Measurements from ENCODE around the gene DNAH6. TPM values are rescaled to one million over a fixed set of nuclear protein-coding genes. Genes with fewer than 3 reads are reported as not detected.

DNAH6 gene
- polyA plus RNA-seq, 4 donors = 1.8 to 2.2 (median 2.1) TPM

DNA sequence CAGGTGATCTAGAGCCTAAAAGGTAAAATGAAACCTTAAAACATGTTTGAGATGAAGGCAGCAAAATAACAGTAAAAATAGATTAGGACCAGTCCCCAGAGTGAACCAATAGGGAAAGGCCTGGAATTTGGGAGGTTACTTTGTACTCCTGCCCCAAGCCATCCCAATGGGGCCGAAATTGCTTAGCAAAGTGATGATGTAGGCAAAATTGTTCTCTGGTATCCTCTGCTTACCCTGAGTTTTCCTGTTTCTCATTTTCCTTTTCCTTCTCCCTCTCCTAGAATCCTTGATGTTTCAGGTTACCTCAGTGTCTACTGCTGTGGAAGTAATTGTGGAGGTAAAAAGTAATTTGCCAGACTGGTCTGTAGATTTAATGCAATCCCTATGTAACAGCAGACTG lies 271.7 kb downstream of the DNAH6 start:
- DNase-seq (ENCODE audit: low read depth in 4 of 4, low spot score in 2 of 4) = no peak

DNA sequence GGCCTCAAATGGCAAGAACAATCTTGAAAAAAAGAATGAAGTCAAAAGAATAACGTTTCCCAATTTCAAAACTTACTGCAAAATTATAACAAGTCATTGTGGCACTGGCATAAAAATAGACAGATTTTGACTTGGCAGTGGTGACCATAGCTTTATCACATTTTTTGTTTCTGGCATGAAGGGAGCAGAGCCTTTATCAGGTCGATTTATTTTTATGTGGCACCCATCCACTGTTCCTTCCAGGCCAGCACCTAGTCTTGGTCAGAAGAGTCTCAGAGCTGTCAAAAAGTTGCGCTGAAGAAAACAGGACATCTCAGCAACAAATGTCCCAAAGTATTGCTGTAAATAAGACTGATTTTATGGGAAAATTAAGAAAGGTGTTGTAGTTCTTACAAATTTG lies 272.2 kb downstream of the DNAH6 start:
- no peak for DNase-seq (ENCODE audit: low read depth in 4 of 4, low spot score in 2 of 4)

DNA sequence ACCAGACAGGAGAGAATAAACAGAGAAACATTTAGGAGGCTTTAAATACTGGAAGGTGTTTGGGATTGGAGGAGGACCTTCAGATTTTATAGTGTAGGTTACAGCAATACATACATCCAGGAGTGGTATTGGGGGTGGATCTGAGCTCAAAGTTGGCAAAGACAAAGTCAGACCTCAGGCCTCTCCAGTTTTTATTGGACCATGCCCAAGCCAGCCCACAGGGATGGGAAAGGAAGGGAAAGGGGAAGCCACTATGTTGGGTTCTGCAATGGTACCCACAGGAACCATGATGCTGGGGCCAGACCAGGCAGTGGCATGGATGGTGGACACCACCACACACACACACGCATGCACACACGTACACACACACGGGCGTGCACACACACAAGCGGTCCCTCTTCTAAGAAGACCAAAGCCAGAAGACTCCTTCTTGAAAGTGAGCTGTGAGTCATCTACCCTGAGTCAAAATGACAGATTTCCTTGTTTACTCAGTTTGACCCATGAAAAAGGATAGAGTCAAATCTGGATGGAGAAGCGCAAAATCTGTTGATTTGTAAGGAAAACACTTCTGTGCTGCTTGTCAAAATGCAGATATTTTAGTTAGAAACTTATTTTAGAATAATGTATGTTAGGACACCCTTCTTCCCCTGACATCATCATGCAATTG lies 276.7 kb downstream of the DNAH6 start:
- DNase-seq (ENCODE audit: low read depth in 4 of 4, low spot score in 2 of 4) = no peak

DNA sequence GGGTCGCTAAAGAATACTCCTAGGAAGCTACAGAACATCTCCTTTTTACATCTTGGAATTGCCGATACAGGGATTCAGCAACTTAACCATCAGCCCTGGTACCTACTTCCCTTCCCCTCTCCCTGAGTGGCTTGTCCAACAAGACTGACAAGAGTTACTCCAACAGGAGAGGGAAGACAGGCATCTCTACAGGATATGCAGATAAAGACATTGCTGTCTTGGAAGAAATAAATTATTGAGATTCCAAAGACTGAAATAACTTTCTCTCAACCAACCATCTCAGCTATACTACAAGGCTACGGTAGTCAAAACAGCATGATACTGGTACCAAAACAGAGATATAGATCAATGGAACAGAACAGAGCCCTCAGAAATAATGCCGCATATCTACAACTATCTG lies 277.3 kb downstream of the DNAH6 start:
- no peak for DNase-seq (ENCODE audit: low read depth in 4 of 4, low spot score in 2 of 4)

DNA sequence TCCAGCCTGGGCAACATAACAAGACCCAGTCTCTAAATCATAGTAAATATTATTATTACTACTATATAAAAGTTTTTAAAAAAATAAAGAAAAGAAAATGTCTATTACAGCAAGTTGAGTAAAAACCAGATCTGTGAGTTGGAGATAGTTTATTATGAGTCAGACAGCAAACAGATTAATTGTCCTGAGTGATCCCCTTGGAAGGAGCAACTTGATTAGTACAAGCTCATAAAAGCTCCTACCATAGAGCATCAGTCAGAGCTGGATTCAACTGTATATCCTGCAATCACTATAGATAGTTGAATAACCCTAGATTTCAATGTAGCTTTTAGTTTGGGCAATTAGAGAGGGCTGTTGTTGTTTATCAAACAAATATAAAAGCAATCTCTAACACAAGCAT lies 280.5 kb downstream of the DNAH6 start:
- no peak for DNase-seq (ENCODE audit: low read depth in 4 of 4, low spot score in 2 of 4)

DNA sequence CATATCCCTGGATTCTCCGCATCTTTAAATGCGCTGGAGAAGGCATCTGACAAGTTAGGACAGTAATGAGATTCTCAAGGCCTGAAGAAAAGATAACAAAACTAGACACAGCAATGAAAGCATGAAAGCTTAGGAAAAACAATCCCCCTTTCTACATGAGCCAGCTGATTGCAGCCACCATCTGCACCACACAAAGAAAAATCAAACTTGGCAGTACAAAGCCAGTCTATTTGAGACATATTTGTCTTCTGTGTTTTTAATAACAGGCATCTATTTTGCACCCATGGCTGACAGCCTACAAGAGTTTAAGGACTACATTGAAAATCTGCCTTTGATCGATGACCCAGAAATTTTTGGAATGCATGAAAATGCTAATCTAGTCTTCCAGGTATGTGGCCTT lies 281.0 kb downstream of the DNAH6 start:
- DNase-seq (ENCODE audit: low read depth in 4 of 4, low spot score in 2 of 4) = no peak

DNA sequence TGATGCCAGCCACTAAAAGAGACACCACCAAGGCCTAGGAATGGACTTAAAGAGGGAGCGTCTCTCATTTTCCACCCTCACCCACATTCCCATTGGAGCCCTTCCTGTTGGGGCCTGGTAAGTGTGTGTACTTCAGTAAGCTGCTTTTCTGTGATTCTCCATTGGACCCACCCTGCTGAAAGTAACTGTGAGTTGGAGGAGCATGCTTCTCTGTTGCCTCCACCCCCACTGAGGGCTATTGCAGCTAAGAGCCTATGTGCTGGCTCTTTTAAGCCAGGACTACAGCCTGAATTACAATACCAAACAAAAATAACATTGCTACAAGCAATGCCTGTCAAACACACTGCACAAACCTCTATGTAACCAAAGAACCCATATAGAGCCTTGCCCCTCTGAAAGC lies 283.5 kb downstream of the DNAH6 start:
- no peak for DNase-seq (ENCODE audit: low read depth in 4 of 4, low spot score in 2 of 4)

DNA sequence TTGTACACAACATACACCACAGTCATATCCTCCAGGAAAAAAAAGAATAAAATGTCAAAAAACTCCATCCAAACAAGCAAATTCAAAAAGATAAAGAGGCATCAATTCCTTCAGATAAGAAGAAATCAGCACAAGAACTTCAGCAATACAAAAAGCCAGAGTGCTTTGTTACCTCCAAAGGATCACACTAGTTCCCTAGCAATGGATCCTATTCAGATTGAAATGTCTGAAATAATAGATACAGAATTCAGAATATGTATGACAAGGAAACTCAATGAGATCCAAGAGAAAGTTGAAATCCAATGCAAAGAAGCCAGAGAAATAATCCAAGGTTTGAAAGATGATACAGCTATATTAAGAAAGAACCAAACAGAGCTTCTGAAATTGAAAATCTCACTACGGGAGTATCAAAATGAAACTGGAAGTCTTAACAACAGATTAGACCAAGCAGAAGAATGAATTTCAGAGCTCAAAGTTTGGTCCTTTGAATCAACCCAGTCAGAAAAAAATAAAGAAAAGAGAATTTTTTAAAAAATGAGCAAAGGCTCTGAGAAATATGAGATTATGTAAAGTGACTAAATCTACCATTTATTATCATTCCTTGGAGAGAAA lies 284.0 kb downstream of the DNAH6 start:
- no peak for DNase-seq (ENCODE audit: low read depth in 4 of 4, low spot score in 2 of 4)

DNA sequence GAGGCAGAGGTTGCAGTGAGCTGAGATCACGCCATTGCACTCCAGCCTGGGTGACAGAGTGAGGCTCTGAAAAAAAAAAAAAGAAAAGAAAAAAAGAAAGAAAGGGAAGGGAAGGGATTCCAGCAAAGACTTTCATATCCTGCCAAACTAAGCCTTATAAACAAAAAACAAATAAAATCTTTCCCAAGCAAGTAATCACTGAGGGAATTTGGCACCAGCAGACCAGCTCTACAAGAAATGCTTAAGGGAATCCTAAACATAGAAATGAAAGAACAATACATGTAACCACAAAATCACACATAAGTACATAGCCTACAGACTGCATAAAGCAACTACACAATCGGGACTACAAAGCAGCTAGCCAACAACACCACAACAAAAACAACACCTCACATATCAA lies 285.5 kb downstream of the DNAH6 start:
- no peak for DNase-seq (ENCODE audit: low read depth in 4 of 4, low spot score in 2 of 4)

DNA sequence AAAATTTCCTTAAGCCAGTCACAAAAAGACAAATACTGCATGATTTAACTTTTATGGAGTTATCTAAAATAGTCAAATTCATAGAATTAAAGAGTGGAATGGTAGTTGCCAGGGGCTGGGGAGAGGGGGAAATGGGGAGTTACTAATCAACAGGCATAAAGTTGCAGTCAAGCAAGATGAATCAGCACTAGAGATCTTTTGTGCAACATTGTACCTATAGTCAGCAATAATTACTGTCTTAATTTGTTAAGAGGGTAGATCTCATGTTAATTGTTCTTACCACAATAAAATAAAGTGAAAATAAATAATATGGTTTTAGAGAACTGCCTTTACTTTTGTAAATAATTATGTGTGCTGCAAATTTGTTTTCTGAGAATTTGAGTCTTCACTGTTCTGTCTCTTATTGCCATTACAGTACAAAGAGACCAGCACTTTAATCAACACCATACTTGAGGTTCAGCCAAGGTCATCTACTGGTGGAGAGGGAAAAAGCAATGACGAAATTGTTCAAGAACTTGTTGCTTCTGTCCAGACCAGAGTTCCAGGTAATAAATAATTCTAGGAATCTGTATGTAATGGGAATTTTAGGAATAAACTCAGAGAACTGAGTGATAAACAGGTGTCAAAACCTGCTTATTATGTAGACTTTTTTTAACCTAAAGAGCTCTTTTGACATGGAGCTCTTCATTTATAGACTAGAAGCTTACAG lies 289.1 kb downstream of the DNAH6 start:
- DNase-seq (ENCODE audit: low read depth in 4 of 4, low spot score in 2 of 4) = no peak

DNA sequence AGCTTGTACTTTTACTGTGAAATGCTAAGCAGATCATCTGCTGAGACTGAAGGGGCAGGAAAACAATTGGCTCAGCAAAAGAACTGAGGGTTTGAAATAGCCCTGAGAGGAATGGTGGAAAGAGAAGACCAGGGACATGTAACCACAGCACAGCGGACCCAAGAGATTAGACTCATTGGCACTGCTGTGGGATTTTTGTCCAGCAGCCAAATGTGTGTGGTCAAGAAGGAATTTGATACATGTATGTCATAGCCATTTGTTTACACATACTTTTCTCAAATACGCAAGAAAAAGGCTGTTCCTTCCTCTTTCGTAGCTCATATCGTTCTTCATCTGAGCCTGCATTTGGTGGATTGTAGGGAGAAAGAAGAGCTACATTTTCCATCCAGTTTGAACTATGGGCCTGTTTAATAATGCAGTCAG lies 290.8 kb downstream of the DNAH6 start:
- no peak for DNase-seq (ENCODE audit: low read depth in 4 of 4, low spot score in 2 of 4)

DNA sequence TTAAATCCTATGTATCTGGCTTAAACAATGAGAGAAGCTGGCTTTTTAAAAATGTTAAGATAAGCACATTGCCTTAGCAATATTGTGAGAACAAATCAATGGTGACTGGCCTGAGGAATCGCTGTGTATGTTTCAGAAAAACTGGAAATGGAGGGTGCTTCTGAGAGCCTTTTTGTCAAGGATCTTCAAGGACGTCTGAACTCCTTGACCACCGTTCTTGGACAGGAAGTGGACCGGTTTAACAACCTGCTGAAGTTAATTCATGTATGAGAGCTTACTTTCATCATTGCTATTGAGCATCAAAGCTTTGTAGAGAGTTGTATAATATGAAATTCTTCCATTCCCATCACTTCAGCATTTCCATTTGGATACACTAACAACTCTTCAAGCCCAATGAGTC lies 292.0 kb downstream of the DNAH6 start:
- no peak for DNase-seq (ENCODE audit: low read depth in 4 of 4, low spot score in 2 of 4)

DNA sequence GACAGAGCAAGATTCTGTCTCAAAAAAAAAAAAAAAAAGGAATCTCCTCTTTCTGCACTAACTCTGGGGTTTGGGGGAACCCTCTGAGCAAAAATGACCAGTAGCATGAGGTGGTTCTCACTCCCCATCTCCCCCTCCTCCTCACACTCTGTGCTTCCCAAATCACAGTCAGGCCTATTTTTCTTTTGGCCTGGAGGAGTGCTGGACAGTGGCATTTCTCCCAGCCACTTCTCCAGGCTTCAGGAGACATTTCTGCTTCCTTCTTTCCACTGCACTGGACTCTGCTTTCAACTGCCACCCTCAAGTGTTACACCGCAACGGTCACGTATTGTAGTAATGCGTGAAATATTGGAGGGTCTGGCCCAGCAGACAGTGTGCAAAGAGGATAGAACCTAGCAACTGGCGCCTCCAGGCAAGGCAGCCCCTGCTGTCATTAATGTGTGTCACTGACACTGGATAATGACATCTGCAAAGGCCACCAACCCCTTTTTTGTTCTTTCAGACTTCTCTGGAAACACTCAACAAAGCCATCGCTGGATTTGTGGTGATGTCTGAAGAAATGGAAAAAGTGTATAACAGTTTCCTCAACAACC lies 295.6 kb downstream of the DNAH6 start:
- no peak for DNase-seq (ENCODE audit: low read depth in 4 of 4, low spot score in 2 of 4)

DNA sequence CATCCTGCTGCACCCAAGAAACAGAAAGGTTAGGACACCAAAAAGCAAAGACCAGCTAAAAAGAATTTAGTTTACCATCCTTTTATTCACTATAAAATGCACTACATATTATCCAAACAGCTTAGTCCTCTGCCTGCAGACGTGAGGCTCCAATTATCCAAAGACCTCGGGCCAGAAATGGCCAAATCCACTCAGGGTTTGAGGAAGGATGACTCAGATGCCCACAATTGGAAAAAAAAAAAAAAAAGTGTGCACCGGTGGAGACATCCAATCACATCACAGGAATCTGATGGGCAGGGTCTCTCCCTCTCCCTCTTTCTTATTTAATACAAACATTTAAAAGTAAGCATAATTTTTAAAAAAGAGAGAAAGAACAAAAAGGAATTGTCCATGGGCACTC lies 298.8 kb downstream of the DNAH6 start:
- no peak for DNase-seq (ENCODE audit: low read depth in 4 of 4, low spot score in 2 of 4)

DNA sequence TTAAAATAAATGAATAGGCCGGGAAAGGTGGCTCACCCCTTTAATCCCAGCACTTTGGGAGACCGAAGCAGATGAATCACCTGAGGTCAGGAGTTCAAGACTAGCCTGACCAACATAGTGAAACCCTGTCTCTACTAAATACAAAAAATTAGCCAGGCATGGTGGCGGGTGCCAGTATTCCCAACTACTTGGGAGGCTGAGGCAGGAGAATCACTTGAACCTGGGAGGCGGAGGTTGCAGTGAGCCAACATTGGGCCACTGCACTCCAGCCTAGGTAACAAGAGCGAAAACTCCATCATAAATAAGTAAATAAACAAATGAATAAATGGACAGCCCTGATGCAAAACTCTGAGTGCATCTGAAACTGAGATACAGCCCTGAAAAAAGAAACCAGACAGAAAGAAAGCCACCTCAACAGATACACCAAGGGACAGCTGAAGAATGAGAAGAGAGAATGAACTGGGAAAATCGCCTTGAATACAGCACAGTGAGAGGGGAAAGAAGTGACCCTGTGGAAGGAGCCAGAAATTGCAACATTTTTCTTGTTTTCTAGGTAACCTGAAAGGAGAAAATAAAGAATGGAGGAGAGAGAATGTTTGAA lies 300.2 kb downstream of the DNAH6 start:
- no peak for DNase-seq (ENCODE audit: low read depth in 4 of 4, low spot score in 2 of 4)

DNA sequence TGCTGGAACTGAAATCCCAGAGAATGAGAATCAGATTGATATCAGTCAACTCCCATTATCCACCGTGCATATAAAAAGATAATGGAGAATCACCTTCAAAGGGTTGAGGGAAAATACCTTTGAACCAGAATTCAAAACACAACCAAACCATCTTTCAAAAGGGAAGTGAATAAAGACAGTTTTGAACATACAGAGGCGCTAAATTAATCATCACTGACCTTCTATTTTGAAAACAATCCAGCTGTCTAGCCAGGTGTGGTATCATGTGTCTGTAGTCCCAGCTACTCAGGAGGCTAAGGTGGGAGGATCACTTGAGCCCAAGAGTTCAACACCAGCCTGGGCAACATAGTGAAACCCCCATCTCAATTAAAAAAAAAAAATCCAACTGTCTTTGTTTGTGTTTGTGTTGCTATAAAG lies 300.9 kb downstream of the DNAH6 start:
- no peak for DNase-seq (ENCODE audit: low read depth in 4 of 4, low spot score in 2 of 4)

DNA sequence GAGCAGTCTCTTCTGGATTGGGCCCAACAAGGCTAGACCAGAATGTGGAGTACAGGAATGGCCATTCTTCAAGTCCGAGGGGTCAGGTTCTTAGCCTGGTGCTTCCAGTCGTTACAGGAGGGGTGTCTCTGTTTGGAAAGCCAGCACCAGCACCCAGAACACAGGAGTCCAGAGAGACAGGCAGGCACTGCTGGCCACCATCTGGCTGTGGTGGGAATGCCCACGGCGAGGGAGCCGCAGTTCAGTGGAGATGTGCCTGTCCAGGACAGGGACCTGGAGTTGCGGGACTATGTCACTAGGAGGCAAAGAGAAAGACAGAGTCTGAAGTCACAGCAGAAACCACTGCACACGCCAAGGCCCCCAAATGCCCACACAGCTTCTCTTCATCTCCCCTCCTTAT lies 305.5 kb downstream of the DNAH6 start:
- DNase-seq (ENCODE audit: low read depth in 4 of 4, low spot score in 2 of 4) = no peak

DNA sequence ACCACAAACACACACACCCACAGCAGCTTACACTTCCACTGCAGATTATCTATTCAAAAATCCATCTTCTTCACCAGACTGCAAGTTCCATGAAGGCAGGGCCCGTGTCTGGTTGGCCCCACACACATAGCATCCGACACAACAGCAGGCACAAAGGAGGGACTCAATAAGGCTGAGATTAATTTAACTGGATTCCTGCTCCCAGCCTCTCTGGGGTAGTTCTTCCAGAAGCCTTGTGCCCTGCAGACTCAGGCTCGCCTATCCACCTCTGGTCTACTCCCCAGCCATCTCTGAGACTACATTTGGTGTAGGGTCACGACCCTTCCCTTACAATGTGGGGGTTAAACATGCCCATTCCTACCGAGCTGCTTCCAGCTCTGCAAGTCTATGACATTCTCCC lies 306.9 kb downstream of the DNAH6 start:
- DNase-seq (ENCODE audit: low read depth in 4 of 4, low spot score in 2 of 4) = no peak

DNA sequence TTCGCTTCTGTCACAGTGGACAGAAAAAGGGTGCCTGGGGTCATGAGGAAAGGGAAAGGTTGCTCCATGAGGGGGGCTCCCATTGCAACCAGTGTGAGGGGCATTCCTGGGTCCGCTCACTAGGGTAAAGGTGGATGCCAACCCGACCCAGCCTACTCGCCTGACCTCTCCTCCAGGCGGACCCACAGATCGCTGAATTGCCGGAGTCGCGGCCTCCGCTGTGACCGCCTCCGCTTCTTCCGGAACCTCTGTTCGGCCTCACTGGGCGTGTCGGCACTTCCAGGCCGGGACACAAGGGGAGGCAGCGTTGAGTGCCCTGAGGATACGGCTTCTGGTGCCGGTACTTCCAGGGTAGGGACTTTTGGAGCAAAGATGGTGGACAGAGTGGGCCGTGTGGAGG lies 307.5 kb downstream of the DNAH6 start:
- DNase-seq (ENCODE audit: low read depth in 4 of 4, low spot score in 2 of 4) = no peak

DNA sequence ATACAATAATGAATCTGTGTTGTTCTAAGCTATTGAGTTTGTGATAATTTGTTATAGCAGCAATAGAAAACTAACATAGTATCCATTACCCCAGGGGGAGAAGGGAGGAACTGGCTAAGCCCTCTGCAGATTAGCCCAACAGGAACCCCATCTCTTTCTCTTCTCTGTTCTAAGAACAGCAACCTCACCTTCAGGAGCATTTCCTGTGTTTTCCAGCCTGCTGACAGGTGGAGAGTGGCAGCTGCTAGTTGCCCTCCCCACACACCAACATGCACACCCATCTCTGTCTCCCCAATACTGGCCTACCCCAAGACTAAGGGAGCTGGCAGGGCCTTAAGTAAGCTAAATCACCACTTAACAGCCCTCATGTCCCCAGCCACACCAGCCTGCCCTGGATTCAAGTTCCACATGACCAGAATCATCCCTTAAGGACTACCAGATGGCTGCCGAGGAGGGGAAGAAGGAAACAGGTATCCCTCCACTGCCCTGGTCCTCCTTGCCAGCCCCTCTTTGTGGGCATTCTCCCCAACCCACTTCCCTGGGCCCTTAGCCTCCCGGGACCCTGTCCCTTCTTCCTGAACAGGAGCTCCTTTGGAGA lies 311.8 kb downstream of the DNAH6 start:
- DNase-seq (ENCODE audit: low read depth in 4 of 4, low spot score in 2 of 4) = no peak

DNA sequence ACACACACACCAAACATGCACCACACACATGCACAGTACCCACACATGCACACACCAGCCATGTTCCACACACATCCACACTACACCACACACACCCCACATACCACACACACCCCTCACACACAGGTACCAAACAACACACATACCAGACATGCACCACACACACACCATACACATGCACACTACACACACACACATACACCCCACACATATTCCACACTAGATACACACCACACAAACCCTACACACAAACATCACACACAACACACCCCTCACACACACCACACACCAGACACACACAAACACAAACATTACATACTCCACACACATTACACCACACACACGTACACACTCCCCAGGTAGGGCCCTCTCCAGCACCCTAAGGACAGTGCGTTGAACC lies 313.4 kb downstream of the DNAH6 start:
- no peak for DNase-seq (ENCODE audit: low read depth in 4 of 4, low spot score in 2 of 4)

Measured in left renal cortex interstitium (tissue), 4 donors.